HepG2 (cell line): Measurements from ENCODE around the gene INKA2. TPM values are rescaled to one million over a fixed set of nuclear protein-coding genes. Genes with fewer than 3 reads are reported as not detected.

Source experiments
- HNRNPL ChIP-seq: fragments of 200-400 bp; formaldehyde crosslinking; IDR thresholded peaks from 2 replicates; pipeline ENCODE4 v1.6.1; 2017; ENCODE audit warnings: mild to moderate bottlenecking, low read depth, low read length
- PHF5A ChIP-seq: IDR thresholded peaks from one replicate; pipeline ENCODE4 v1.6.1; 2018; ENCODE audit warnings: low read depth, missing genetic modification reagents; ENCODE audit not compliant: unreplicated experiment
- ZFY ChIP-seq: sonication (generic); formaldehyde crosslinking; IDR thresholded peaks from 2 replicates; pipeline ENCODE4 v1.4.0; 2020; ENCODE audit warnings: missing genetic modification reagents
- ZNF501 ChIP-seq: sonication (generic); formaldehyde crosslinking; IDR thresholded peaks from 2 replicates; pipeline ENCODE4 v1.5.1; 2020; ENCODE audit warnings: mild to moderate bottlenecking, moderate library complexity, missing genetic modification reagents
- ZNF558 ChIP-seq: sonication (generic); formaldehyde crosslinking; IDR thresholded peaks from 2 replicates; pipeline ENCODE4 v1.9.0; 2022; ENCODE audit warnings: mild to moderate bottlenecking, missing genetic modification reagents, borderline replicate concordance
- ZNF891 ChIP-seq: sonication (generic); formaldehyde crosslinking; IDR thresholded peaks from 2 replicates; pipeline ENCODE4 v1.5.0; 2020; ENCODE audit warnings: mild to moderate bottlenecking, missing genetic modification reagents
- polyA plus RNA-seq, 8 experiments: library from polyadenylated mRNA; depleted of rRNA in 3 of 8; stranded (reverse) in 7 of 8; unstranded in 1 of 8; fragments of >200 nt; fragmentation: Illumina TruSeq in 4 of 8; extraction: Trizol in 4 of 8; gene quantifications; 2 replicates each; pipeline versions ENCODE4 v1.2.1 to v1.2.3, GENCODE V29; 2011 to 2016; ENCODE audit warnings: low read depth in 4 of 8, missing spikeins in 1 of 8, mixed read lengths in 1 of 8; ENCODE audit not compliant: insufficient read depth in 1 of 8
- total RNA-seq, 5 experiments: library from RNA; depleted of rRNA; stranded (reverse); fragments of >200 nt; fragmentation: Illumina TruSeq; extraction: Trizol; gene quantifications; 2 replicates each; pipeline ENCODE4 v1.2.3, GENCODE V29; 2016; ENCODE audit warnings: low read depth in 1 of 5
- TF ChIP-seq, protein P1 (sequence below): sonication (generic); formaldehyde crosslinking; IDR thresholded peaks from 2 replicates; pipeline ENCODE4 v1.4.0; 2020; ENCODE audit warnings: mild to moderate bottlenecking, missing genetic modification reagents
- TF ChIP-seq, protein P2 (sequence below): sonication (generic); formaldehyde crosslinking; IDR thresholded peaks from 2 replicates; pipeline ENCODE4 v1.4.0; 2020; ENCODE audit warnings: missing genetic modification reagents
- TF ChIP-seq, protein P3 (sequence below): sonication (generic); formaldehyde crosslinking; IDR thresholded peaks from 2 replicates; pipeline ENCODE4 v1.5.0; 2020; ENCODE audit warnings: missing genetic modification reagents, mild to moderate bottlenecking, borderline replicate concordance

Gene INKA2
- total and polyA plus RNA-seq, 2 of the 13 experiments (the other 11 are each of a cell fraction or from before 2014, with no cell fraction given) = 2.6 to 4.6 TPM

DNA sequence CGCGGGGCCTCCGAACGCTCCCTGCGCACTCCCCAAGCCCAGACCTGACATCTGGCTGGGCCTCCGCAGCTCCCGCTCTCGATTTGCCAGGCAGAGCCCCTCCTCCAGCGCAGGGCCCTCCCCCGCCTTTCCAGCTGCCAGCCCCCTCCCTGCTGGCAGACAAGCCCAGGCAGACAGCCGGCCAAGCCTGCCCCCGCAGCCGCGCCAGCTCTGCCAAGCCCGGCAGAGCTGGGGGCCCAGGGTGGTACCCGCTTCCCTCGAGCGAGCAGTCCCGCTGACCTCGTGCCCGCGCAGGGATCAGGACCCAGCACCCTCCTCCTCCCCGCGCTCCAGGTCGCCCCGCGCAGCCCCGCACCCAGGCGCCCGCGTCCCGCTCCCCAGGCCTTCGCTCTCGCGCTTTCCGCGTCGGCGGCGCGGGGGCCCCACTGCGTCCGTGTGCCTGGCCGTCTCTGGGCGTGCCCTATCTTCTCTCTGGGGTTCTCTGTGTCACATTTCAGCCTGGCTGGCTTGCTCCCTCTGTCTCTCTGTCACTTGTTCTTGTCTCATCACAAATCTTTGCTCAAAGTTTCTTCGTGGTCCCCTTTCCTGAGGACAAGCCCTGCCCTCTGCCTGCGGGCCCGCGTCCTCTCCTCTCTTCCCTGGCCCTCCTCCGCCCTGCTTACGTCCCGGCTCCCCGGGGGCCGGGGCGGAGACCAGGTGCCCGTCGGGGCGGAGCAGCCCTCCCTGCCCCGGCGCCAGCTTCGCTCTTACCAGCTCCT, 580 bp downstream of the INKA2 start (continued):
- TF ChIP-seq ZNF891 = peak; percentile 17; the same call in 1 of the 2 replicates
- peak; percentile 56 for TF ChIP-seq ZFY (CRISPR knock-in tag)
- no peak for TF ChIP-seq ZNF501 (CRISPR knock-in tag)
- TF ChIP-seq, protein P1, sequence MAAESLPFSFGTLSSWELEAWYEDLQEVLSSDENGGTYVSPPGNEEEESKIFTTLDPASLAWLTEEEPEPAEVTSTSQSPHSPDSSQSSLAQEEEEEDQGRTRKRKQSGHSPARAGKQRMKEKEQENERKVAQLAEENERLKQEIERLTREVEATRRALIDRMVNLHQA (CRISPR knock-in tag) = no peak
- TF ChIP-seq ZNF558 (CRISPR knock-in tag) = no peak; the same call in 1 of the 2 replicates
- no peak for TF ChIP-seq PHF5A (CRISPR knock-in tag)
- TF ChIP-seq, protein P2, sequence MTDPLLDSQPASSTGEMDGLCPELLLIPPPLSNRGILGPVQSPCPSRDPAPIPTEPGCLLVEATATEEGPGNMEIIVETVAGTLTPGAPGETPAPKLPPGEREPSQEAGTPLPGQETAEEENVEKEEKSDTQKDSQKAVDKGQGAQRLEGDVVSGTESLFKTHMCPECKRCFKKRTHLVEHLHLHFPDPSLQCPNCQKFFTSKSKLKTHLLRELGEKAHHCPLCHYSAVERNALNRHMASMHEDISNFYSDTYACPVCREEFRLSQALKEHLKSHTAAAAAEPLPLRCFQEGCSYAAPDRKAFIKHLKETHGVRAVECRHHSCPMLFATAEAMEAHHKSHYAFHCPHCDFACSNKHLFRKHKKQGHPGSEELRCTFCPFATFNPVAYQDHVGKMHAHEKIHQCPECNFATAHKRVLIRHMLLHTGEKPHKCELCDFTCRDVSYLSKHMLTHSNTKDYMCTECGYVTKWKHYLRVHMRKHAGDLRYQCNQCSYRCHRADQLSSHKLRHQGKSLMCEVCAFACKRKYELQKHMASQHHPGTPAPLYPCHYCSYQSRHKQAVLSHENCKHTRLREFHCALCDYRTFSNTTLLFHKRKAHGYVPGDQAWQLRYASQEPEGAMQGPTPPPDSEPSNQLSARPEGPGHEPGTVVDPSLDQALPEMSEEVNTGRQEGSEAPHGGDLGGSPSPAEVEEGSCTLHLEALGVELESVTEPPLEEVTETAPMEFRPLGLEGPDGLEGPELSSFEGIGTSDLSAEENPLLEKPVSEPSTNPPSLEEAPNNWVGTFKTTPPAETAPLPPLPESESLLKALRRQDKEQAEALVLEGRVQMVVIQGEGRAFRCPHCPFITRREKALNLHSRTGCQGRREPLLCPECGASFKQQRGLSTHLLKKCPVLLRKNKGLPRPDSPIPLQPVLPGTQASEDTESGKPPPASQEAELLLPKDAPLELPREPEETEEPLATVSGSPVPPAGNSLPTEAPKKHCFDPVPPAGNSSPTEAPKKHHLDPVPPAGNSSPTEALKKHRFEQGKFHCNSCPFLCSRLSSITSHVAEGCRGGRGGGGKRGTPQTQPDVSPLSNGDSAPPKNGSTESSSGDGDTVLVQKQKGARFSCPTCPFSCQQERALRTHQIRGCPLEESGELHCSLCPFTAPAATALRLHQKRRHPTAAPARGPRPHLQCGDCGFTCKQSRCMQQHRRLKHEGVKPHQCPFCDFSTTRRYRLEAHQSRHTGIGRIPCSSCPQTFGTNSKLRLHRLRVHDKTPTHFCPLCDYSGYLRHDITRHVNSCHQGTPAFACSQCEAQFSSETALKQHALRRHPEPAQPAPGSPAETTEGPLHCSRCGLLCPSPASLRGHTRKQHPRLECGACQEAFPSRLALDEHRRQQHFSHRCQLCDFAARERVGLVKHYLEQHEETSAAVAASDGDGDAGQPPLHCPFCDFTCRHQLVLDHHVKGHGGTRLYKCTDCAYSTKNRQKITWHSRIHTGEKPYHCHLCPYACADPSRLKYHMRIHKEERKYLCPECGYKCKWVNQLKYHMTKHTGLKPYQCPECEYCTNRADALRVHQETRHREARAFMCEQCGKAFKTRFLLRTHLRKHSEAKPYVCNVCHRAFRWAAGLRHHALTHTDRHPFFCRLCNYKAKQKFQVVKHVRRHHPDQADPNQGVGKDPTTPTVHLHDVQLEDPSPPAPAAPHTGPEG (CRISPR knock-in tag) = no peak
- peak; percentile 88 for TF ChIP-seq HNRNPL
- TF ChIP-seq, protein P3, sequence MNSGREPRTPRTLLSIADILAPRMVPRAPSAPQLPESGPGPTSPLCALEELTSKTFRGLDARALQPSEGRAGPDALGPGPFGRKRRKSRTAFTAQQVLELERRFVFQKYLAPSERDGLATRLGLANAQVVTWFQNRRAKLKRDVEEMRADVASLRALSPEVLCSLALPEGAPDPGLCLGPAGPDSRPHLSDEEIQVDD (CRISPR knock-in tag) = peak; percentile 23; the same call in 1 of the 2 replicates
